GM12874 (cell line): Measurements from ENCODE around the gene TARP.

Experiments used
- TF ChIP-seq, protein P1 (sequence below): IDR thresholded peaks from 2 replicates; pipeline ENCODE4 v1.5.1; 2011; ENCODE audit warnings: low read depth, mild to moderate bottlenecking, control low read depth, low read length, moderate library complexity; ENCODE audit not compliant: insufficient read depth

Gene TARP

GRCh38 chr7:38318803-38319416, 45.5 kb upstream of the TARP start:
- TF ChIP-seq, protein P1, sequence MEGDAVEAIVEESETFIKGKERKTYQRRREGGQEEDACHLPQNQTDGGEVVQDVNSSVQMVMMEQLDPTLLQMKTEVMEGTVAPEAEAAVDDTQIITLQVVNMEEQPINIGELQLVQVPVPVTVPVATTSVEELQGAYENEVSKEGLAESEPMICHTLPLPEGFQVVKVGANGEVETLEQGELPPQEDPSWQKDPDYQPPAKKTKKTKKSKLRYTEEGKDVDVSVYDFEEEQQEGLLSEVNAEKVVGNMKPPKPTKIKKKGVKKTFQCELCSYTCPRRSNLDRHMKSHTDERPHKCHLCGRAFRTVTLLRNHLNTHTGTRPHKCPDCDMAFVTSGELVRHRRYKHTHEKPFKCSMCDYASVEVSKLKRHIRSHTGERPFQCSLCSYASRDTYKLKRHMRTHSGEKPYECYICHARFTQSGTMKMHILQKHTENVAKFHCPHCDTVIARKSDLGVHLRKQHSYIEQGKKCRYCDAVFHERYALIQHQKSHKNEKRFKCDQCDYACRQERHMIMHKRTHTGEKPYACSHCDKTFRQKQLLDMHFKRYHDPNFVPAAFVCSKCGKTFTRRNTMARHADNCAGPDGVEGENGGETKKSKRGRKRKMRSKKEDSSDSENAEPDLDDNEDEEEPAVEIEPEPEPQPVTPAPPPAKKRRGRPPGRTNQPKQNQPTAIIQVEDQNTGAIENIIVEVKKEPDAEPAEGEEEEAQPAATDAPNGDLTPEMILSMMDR: peak; percentile 69

DNA sequence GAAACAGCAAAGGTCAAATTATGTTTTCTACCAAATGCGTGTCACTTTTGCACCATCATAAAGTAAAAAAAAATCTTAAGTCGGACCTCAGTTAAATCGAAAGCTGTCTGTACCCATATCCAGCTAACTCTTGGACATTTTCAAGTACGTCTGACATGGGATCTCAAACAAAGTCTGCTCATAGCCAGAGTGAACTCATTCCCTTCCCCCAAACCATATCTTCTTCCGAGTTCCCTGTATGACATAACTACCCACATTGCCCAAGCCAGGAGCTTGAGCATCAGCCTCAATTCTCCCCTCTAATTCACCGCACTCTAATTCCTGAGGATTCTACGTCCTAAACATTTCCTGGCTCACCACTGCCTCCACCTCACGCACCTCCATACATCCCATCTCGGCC, 44.8 kb upstream of the TARP start:
- TF ChIP-seq, protein P1: no peak

GRCh38 chr7:38317515-38317914, 44.1 kb upstream of the TARP start:
- TF ChIP-seq, protein P1: 0 out of 2 replicates have a peak, but pooled peaks have one; percentile 6

DNA sequence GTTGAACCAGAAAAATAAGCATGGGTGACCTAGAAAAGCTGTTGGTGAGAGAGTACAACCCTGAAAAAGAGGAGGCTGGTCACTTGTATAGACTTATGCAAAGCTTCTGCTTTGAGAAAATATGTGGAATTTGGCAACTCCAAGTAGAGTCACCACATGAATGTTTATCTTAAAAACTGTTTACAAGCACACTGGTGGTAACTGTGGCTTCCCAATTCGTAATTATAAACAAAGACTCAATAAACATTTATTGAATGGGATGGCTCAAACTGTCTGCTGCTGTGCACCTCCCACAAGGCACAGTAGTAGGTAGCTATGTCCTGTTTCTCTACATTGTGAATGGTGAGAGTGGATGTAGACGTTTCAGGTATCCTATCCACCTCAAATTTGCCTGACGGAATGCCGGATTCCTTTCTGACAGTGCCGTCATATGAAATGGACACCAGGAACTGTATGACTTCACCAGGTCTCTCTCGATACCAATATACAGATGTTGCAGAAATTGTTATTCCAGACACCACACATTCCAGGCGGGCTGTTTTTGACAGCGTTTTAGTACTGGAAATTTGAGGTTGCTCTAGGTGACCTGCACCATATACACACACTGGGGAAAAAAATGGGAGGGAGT, 43.4 kb upstream of the TARP start:
- TF ChIP-seq, protein P1: no peak

DNA sequence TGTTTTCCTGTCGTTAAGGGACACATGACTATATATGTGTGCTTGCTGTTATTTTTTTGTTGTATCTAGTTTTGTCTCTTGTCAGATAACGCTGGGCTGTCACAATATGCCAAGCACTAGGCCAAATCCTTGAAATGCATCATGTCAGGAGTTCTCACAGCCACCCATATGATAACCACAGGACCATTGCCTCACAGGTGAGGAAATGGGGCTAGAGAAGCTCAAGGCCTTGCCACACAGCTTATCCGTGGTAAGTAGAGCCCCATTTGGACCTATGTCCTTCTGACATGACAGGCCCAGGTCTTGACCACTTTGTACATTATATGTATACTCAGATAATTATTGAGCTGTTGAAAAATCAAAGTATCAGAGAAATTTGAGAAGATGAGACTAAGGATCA, 42.0 kb upstream of the TARP start:
- TF ChIP-seq, protein P1: no peak

DNA sequence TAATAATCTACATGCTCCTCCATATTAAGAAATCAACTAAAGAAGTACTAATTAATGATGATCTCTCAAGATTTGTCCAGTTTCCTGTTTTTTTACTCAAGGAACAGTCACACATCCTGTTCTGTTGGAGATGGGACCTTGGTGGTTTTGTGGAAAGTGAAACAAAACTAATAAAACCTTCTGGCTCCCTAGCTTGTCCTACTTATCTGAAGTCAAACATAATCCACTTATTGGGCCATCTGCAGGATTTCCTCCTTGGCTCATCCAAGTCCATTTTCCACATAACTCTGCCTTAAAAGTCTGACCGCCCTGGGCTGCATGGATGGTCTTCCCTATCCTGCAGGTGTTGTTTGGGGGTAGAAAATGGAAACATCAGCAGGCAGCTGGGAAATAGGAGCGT, 39.4 kb upstream of the TARP start:
- TF ChIP-seq, protein P1: no peak

DNA sequence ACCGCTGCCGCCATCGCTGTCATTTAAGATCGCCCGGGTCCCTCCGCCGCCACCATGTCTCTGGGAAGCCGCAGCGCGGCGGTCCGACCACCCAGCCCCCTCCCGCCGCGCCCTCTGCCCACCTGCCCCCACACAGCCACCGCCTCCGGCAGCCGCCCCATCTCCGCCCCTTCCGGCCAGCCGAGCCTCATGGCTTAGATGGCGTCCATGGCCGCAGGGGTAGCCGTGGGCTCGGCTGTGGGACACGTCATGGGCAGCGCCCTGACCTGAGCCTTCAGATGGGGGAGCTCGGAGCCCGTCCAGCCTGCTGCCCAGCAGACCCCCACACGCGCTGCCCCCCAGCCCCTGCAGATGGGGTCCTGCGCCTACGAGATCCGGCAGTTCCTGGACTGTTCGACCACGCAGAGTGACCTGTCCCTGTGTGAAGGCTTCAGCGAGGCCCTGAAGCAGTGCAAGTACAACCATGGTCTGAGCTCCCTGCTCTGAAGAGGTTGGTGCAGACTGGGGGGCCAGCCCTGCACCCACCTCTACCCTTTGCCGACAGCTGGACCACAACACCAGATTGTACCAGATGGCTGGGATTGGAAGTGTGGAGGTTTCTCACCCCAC, 38.0 kb upstream of the TARP start:
- TF ChIP-seq, protein P1: no peak
